SU-DHL-6 (cell line): ENCODE results near the gene NUDT4.

Source experiments
- CTCF ChIP-seq: fragments of 200-600 bp; sonication (generic); IDR thresholded peaks from one replicate; pipeline ENCODE4 v1.5.1; 2017; ENCODE audit warnings: antibody characterized with exemption, mild to moderate bottlenecking, low read length, moderate library complexity; ENCODE audit not compliant: insufficient read depth, poor library complexity, severe bottlenecking
- EZH2phosphoT487 ChIP-seq: fragments of 200-600 bp; sonication (generic), shearing (Covaris generic); conservative IDR thresholded peaks from 2 replicates; pipeline ENCODE4 v1.6.1; 2018; ENCODE audit warnings: mild to moderate bottlenecking, antibody characterized with exemption, low read length, moderate library complexity, mixed read lengths

DNA sequence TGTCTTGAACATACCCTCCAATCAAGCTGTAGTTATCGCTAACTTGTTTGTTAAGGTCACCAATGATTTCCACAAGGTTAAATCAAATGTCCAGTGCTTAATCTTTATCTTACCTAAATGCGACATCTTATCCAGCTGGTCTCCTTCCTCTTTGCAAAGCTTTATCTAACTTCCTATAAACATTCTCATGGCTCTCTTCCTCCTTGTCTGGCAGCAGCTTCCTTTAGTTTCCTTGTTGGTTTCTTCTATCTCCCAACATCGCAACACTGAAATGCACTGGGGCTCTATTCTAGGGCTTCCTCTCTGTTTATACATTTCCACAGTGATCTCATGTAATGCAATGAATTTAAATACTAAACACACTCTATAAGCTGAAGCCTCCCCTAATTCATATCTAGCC, 35.3 kb downstream of the NUDT4 start:
- no peak for TF ChIP-seq CTCF
- no peak for TF ChIP-seq EZH2phosphoT487
